GM19328 (cell line): ENCODE measurements around the gene GLTP.

Source experiments
- ATAC-seq: cut with Tn5 transposase; IDR thresholded peaks from one replicate; pipeline ENCODE4 v1.9.1; 2021; ENCODE audit warnings: mild to moderate bottlenecking, moderate library complexity; ENCODE audit not compliant: unreplicated experiment

Gene GLTP

DNA sequence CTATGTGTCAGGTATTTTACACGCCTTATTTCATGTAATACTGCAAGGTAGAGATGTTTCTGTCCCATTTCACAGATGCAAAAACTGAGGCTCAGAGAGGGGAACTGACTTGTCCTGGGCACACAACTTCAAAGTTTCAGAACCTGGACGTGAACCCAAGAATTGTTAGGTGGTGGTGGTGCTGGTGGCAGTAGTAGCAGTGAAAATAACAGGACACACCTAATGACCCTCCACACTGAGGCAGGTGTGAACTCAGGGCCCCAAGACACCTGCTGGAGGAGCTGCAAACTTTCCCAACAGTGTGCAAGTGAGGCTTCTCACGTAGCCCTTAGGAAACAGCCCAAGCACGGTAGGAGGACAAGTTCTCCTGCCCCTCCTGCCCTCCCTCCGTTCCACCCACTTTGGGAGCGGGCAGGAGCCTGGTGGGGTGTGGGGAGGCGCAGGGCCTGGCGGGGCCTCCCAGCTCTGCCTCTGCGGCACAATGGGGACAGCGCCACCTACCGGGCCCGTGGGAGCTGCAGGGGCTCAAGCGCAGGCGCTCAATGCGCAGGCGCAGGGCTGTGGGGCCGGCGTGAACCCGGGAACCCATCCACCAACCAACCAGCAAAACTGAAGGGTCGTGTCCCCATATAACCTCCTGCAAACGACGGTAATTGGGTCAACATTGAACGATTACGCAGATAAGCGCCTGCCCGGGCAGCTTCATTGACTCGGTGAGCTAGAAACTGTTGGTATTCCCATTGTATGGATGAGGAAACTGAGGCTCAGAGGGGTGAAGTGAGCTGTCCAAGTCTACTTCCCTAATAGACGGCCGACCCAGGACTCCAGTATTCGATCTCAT, 35.1 kb downstream of the GLTP start:
- ATAC-seq = peak; percentile 73

DNA sequence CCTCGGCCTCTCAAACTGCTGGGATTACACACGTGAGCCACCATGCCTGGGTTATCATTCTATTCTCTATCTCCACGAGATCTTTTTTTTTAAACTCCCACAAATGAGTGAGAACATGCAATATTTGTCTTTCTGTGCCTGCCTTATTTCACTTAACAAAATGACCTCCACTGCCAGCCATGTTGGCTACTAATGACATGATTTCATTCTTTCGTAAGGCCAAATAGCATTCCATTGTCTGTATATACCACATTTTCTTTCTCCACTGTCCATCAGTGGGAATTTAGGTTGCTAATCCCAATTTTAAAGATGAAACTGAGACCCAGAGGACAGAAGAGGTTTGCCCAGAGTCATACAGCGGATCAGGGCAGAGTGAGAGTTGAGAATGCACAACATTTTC, 36.2 kb downstream of the GLTP start:
- no peak for ATAC-seq

DNA sequence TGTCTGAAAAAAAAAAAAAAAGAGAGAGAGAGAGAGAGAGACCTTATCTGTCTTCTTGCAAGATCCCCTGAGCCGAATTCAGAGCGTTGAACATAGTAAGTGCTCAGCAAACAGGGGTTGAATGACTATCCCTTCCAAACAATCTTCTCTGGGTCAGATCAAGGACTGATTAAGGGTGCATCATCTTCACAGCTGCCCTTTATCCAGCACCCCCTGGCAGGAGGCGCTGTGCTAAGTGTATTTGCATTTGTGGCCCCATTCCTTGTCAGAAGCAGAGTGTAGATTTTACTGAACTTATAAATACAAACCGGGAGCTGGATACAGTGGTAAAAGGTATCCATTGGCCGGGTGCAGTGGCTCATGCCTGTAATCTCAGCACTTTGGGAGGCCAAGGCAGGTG, 38.3 kb downstream of the GLTP start:
- ATAC-seq = no peak

DNA sequence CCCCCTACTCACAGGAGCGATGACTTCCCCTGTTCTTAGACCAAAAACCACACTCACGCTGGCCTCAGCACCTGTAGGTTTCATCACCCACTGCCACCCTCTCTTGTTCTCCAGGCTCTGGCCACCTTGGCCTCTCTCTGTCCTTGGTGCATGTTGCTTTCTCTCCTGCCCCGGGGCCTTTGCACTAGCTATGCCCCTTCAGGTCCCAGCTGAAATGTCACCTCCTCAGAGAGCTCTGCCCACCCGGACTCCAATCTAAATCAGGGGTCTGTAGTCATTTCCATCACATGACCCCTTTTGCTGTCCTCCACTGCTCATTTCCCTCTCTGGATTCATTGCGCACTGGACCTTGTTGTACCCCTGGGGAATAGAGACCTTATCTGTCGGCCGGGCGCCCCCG, 39.0 kb downstream of the GLTP start:
- no peak for ATAC-seq

DNA sequence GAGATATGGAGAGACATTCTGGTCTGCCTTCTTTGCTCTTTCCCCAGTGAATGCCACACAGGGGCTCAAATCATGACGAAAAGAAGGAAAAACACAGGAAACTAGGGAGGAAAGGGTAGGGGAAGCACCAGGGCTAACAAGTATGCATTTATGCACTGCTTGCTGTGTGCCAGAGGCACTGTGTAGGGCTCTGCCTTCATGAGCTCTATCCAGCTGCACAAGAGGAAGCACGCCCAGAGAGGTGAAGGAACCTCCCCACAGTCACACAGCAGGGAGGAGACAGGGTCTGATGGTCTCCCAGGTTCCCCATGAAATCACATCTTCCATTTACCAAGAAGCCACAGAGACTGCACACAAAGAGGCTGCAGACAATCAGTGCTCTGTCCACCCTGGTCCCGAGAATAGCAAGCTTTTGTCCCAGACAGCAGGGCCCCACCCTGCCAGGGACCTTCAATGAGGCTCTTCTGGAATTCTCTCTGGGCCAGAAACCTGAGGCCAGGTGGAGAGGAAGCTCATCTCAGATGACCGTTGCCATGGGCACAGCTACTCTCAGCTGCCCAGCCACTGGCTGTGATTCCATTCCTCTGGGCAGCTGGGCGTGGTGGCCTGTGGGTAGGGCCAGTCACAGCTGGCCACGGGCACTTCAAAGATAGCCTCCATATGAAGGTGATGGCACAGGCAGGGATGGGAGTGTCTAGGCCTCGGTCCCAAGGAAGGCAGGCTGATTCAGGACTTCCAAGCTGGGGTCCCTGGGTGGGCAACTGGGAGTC, 39.9 kb downstream of the GLTP start:
- no peak for ATAC-seq

DNA sequence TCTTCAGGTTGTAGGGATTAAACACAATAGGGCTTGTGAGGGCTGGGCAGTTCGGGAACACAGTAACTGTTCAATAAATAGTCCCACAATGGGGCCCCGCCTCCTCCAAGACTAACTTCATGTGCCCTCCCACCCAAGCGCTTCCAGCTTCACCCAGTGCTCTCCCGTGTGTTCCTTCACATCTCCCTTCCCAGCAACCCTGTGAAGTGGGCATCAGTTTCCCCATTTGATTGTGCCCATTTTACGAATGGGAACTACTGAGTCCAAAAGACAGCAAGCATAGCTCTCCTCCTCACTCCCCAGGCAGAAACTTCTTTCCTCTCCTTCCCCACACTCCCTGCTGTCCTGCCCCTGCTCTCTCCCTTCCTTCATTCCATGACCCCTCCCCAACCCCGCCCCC, 40.9 kb downstream of the GLTP start:
- no peak for ATAC-seq

DNA sequence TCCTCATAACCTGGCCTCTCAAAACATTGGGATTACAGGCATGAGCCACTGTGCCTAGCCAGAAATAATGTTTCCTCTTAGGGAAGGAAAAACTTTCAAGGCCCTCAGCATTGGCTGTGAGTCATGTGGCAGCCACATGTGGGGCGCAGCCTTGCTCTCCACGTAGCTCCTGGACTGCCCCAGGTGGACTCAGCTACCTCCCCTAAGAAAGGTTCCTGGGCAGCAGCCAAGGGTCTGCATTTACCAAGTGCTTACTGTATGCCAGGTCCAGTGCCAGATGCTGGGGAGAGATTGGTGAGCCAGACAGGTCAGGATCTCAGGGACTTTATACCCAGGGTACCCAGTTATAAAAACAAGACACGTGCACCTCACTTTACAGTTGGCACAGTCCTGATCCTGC, 43.4 kb downstream of the GLTP start:
- no peak for ATAC-seq

DNA sequence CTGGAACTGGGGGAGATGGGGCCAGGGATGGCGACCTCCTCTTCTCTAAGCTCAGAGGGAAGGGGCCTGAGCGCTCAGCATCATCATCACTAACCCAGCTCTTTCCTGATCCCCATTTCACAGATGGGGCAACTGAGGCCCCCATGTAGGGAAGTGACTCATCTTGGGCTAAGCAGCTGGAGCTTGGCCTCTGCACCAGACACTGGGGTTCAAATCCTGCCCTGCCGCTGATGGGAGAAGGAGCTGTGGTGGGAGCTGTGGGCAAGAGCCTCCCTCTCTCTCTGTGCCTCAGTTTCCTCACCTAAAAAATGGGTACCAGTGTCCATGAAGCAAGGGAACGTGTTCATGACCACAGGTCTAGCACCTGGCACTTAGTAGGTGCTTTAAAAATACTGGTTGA, 44.5 kb downstream of the GLTP start:
- ATAC-seq = no peak

DNA sequence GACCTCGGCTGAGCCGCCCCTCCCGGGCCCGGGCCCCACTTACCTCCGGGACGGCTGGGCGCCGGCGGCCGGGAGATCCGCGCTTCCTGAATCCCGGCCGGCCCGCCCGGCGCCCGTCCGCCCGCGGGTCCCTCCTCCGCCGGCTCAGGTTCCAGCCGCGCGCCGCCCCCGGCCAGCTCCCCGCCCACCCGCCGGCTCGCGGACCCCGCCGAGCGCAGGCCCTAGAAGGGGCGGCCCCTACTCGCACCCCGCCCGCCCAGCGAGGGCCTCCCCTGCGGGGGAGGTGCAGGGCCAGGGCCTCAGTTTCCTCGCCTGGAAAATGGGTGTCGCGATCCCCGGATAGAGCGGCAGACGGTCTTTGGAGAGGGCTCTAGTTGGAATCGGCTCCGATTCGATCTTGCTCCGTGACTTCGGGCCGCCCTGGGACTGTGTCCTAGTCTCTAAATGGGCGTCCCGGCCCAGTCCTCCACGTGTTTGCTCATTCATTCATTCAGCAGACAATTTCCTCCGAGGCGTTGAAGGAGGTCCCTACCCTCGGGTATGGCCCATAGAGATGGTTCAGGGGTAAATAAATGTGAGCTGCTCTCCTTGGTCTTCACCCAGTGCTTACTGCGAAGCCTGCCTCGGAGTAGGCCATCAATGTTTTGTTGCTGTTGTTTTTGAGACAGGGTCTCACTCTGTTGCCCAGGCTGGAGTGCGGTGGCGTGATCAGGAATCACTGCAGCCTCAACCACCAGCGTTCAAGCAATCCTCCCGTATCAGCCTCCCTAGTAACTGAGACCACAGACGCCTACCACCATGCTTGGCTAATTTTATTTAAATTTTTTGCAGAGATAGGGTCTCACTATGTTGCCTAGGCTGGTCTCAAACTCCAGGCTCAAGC, 46.8 kb downstream of the GLTP start, which contains the start of gene TRPV4:
TSS of gene TRPV4 (minus strand) at position 92 of the 883 bp plus-strand sequence. CDS start 18,602 bp downstream, outside the sequence.
- ATAC-seq = no peak

DNA sequence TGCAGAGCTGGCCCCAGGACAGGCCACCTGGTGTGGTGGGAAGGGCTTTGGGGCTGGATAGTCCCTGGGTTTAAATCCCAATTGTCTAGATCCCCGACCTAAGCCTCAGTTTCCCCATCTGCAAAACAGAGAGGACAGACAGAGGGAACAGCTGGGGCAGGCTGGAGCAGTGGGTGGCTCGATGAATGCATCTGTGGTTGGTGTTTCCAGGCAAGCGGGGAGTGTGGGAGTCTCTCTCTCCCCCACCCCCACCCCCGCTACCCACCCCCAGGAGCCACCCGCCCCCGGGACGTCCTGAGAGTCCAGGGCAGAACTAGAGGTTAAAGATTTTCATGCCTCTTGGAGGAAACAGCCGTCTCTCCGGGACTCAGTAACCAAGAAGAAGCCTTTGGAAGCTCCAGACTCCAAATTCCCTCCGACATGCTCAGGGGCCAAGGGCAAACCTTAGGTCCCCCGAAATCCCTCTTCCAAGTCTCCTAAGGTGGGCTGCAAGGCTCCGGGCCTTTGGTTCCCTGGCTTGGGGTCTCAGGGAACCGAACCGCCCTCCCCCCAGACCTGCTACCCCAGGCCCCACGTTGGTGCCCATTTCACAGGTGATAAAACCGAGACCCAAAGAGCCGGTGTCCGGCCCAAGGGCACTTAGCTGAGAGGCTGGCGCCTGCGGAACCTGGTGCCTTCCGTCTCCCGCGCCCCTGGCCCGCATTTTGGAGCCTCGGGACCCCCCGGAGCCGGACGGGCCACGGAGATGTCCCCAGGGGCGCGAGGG, 47.6 kb downstream of the GLTP start:
- no peak for ATAC-seq

DNA sequence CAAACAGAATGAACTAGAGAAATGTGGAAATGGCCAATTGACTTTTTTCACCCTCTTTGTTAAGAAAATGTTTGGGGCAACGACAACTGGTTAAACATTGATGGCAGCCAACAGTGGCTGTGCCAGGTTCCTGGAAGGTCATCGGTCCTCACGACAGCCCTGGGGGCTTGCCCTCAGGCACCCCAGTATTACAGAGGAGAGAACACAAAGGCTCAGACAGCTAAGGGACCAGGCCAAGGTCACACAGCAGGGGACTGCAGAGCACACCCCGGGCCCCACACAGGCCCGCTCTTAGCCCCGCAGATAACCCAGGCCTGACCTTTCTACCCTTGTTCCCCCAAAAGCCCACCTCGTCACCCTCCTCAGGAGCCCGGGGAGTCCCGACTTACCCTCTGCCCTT, 48.4 kb downstream of the GLTP start:
- ATAC-seq = no peak

DNA sequence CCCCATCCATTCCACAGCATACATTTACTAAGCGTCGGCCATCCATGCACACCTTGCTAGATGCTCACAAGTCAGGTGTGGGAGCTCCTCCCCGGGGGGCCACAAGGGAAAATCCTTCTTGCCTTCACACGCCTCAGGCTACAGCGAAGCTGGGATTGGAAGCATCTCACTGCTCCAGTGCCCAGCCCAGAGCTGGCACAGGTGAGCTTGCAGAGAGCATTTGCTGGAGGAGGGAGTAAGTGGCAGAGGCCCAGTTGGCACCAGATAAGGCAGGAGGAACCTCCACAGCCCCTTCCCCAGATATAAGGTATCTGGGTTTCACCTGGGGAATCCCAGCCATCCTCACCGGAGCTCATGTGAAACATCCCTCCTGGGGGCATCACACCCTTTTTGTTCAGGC, 49.0 kb downstream of the GLTP start:
- ATAC-seq = no peak

DNA sequence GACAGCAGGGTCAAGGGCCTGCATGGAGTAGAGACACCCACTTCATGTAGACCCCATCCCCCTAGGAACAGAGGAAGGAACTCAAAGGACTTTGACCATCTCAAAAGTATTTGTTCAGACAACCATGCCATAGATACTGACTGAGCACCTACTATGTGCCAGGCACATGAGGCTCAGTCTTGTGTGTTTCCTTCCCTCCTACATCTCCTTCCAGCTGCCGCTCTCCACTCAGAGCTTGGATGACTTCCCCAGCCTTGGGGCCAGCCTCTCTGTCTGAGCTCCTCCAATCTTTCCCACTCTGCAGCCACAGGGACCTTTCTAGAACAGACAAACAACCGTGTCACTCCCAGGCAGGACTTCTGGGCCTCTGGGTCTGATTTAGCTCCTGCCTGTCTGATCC, 49.6 kb downstream of the GLTP start:
- no peak for ATAC-seq

DNA sequence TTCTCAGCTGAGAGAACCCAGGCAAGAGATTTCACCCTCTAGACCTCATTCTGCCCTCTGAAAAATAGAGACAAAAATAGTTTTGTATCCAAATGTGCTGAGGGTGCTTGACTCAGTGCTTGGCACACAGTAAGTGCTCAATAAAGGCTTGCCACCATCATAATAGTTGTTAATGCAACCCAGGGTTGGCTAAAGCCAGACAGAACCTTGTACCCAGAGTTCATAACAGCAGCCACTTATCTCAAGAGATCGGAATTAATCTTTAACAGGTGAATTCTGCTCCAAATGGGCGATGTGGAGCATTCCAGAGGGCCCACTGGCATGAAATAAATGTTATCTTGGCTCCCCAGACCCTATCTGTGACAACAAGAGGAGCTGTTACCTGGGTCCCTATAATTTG, 50.1 kb downstream of the GLTP start:
- ATAC-seq = no peak

DNA sequence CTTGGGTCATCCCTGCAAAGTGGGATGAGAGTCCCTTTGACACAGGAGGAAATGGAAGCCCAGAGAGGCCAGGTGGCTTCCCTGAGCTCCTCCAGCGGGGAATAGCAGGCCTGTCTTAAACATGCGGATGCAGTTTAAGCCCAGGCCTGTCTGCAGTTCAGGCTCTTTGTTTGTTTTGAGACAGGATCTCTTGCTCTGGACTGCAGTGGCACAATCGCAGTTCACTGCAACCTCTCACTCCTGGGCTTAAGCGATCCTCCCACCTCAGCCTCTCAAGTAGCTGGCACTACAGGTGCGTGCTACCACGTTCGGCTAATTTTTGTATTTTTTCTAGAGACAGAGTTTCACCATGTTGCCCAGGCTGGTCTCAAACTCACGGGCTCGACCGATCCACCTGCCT, 50.7 kb downstream of the GLTP start:
- no peak for ATAC-seq

DNA sequence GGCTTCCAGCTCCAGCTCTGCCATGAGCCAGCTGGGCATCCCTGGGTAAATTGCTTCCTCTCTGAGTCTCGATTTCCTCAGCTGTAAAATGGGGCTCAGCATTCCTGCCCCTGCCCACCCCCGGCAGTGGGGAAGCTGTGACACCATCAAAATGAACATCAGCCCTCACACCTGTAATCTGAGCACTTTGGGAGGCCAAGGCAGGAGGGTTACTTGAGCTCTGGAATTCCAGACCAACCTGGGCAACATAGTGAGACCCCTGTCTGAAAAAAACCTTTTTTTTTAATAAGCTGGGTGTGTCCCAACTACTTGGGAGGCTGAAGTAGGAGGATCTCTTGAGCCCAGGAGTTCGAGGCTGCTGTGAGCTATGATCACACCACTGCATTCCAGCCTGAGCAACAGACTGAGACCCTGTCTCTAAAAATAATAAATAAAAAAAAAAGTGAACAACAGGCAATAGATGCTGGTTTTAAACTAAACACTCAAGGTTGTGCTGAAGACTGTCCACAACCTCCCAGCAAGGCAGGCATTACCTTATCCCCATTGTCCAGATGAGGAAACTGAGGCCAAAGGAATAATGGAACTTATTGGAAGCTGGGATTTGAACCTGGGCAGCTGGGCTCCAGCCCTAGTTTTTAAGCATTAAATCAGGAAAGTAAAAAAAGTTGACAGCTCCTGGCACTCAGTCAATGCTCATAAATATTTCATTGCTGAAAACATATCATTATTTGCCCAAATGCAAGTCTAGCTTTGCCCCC, 51.4 kb downstream of the GLTP start:
- ATAC-seq = no peak

DNA sequence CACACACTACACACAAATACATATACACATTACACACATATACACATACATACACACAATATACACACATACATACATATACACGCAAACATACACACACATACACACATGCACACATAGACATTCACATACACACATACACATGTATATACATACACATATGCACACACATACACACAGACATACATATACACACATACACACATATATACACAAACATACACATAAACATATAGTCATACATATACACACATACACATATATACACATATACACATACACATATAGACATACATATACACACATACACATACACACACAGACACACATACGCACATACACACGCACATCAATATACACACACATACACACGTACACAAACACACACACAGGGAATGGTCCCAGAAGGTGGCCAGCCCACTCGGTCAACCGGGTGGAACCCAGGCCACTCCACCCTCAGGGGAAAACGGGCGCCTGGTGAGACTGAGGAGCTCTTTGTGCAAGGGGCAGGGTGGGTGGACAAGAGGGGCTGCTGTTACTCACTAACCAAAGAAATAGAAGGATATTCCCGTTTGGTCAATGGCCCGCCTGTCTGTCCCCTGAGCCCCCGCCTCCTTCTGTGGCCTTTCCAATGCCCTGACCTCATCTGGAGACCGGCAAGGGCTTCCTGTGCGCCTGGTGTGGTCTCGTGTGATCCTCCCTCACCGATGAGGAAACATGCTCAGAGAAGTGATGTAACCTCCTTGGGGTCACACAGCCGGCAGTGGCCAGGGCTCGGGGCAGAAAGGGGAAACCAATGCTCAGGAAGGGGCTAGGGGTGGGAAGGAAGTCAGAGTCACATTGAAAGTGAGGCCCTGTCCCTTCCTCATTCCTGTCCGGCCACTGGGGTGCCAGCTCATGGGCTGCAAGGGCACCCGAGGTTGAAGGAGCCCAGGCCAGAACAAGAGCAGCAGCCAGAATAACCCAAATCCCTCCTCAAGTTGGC, 52.5 kb downstream of the GLTP start:
- ATAC-seq = no peak

DNA sequence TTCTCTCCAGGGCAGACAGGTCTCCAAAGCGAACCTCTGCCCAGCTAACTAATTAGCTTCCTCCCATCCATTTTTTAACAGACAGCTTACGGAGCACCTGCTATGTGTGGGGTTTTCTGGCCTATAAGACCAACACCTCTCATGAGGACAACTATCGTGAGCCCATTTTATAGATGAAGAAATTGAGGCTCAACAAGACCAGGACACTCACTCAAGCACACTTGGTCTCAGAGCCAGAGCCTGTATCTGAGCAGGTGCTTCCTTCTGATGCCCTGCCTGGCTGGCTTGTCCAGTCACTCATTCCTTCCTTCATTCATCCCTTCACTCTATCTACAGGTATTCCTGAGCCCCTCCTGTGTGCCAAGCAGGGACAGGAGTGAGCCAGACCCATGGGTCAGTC, 53.3 kb downstream of the GLTP start:
- no peak for ATAC-seq

DNA sequence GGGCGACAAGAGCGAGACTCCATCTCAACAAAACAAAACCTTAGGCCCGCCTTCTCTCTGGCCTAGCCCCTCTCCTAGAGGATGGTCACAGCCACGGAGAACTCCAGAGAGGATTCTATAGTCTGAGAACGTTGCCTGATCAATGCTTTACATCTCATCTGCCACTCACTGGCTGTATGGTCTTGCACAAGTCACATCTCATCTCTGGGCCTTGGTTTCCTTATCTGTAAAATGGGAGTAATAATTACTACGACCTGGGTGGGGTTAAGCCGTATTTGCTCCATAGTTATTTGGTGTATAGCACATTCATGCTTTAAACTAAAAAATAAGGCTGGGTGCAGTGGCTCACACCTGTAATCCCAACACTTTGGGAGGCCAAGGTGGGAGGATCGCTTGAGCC, 55.6 kb downstream of the GLTP start:
- no peak for ATAC-seq
